Cardiac fibroblast (primary cell): Measurements from ENCODE around the gene ANKRD55.

Experiments
- DNase-seq, 2 donors: peaks; one replicate each; pipeline versions ENCODE4 v3.0.0 to v3.0.0-alpha.2; 2010; ENCODE audit warnings: low read depth in 2 of 2
- H3K4me3 ChIP-seq, 2 donors: replicated peaks in 1 of 2; 1 replicate in 1 of 2; 2 replicates in 1 of 2; pipeline ENCODE4 v1.5.1; 2011; ENCODE audit warnings: low read depth in 2 of 2, low read length in 2 of 2, mild to moderate bottlenecking in 2 of 2, moderate library complexity in 1 of 2
- TF ChIP-seq, protein P1 (sequence below): IDR thresholded peaks from one replicate; pipeline ENCODE4 v1.5.1; 2011; ENCODE audit warnings: low read depth, mild to moderate bottlenecking, low read length, inconsistent platforms

Gene ANKRD55

DNA sequence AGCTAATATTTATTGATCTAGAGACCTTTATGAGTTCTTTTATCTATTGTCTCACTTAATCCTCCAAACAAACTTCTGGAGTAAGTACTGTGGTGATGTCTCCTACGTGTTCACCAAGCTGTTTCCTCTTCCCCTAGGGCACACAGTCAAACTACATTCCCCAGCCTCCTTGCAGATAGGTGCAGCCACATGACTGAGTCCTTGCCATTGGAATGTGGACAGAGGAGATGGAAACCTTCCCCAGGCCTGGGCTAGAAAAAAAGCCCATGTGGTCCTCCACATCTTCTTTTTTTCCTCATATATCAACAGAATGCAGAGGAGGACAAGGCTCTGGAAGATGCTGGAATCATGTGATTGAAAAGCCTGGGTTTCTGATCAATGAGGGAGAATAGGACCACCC lies 88.0 kb downstream of the ANKRD55 start:
- TF ChIP-seq, protein P1, sequence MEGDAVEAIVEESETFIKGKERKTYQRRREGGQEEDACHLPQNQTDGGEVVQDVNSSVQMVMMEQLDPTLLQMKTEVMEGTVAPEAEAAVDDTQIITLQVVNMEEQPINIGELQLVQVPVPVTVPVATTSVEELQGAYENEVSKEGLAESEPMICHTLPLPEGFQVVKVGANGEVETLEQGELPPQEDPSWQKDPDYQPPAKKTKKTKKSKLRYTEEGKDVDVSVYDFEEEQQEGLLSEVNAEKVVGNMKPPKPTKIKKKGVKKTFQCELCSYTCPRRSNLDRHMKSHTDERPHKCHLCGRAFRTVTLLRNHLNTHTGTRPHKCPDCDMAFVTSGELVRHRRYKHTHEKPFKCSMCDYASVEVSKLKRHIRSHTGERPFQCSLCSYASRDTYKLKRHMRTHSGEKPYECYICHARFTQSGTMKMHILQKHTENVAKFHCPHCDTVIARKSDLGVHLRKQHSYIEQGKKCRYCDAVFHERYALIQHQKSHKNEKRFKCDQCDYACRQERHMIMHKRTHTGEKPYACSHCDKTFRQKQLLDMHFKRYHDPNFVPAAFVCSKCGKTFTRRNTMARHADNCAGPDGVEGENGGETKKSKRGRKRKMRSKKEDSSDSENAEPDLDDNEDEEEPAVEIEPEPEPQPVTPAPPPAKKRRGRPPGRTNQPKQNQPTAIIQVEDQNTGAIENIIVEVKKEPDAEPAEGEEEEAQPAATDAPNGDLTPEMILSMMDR, result no peak
- no peak overlapping the region for H3K4me3 ChIP-seq
- no peak for DNase-seq

DNA sequence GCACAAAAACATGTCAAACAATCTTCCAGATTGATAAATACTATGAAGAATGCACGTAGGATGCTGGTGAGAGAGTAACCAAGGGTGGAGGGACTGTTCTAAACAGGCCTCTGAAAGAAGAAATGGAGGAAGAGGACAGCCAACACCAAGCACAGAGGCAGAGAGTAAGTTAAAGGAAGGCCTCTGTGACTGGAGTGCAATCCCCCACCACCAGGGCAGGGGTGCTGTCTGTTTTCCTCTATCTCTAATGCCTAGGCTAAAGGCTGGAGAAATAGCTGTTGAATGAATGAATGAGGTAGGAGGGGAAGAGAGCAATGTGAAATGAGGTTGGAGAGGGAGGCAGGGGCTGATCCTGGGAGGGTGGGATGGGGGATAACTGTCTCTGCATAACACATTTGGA lies 88.9 kb downstream of the ANKRD55 start:
- DNase-seq, result no peak
- TF ChIP-seq, protein P1, result no peak
- no peak overlapping the region for H3K4me3 ChIP-seq

DNA sequence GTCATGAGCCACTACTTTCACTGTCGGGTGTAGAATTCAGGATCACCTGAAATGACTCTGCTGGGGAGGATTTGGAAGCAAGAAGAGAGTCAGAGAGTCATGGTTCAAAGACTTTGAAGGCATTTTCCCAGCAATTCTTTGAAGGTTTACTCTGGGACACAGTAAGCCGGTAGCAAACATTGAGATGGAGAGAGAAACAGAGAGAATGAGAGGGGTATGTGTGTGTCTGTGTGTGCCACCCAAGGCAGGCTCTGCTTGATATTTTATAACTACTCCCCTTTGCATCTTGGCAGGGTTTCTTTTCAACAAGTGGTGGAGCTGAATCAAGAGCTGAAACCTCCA lies 89.8 kb downstream of the ANKRD55 start:
- TF ChIP-seq, protein P1, result no peak
- DNase-seq, result no peak
- H3K4me3 ChIP-seq, result no peak overlapping the region

DNA sequence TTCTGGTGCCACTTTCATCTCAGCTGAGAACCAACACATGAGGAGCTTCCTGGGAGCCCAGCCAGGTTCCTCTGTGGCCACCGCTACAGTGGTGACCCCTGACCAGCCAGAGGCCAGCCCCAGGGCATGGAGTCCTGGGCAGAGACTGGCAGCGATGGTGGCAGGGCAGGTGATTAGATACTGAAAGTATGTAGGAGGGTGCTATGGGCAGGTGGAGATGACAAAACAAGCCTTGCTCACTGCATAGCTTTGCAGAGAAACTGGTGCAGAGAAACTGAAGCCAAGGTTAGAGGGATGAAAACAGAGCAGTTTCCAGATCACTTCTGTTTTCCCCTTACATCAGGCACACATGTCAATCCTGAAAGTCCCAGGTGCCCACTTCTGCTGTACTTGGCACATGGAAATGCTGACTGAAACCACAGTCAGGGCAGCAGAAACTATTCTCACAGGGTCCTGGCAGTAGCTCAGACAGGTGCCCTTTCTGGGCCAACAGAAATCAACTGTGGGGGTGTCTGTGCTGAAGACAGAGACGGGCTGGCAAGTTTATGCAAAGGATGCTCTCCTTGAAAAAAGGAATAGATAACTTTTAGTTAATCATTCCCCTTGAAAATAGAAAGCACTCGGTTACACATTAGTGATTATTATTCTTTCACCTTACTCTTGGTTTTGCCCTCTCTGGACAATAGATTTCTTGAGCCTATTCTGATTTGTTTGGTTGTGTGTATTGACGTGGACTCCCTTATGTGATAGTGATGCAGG lies 90.3 kb downstream of the ANKRD55 start:
- no peak overlapping the region for H3K4me3 ChIP-seq
- TF ChIP-seq, protein P1, result no peak
- no peak for DNase-seq

DNA sequence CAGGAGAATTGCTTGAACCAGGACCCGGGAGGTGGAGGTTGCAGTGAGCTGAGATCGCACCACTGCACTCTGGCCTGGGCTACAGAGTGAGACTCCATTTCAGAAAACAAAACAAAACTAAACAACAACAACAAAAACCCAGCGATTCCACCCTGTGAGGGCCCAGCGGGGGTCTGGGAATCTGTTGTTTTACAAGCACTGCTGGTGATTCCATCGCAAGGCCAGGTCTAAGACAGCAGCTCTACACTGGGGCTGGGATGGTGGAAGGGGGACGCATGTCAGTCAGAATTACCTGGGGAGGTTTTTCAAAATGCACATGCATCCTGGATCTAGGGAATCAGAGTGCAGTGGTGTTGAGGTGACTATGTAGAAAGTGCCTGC lies 90.9 kb downstream of the ANKRD55 start:
- no peak overlapping the region for H3K4me3 ChIP-seq
- TF ChIP-seq, protein P1, result no peak
- no peak for DNase-seq

DNA sequence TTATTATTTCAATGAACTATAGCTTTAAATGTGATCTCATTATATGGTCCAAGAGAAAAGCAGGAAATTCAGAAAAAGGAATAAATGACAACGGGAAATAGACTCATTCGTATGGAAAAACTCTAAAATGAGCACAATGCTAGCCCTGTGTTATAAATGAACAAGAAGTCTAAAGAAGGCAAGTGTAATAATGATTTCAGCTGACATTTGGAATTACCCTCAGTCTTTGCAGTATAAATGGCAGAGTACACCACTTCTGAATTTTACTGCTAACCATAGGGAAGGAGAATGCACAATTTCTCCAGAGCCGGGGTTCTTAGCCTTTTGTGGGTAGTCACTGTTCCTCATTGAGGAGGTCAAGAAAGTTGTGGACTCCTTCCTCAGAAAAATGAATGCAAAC lies 93.1 kb downstream of the ANKRD55 start:
- TF ChIP-seq, protein P1, result no peak
- no peak for DNase-seq
- H3K4me3 ChIP-seq, result no peak overlapping the region

DNA sequence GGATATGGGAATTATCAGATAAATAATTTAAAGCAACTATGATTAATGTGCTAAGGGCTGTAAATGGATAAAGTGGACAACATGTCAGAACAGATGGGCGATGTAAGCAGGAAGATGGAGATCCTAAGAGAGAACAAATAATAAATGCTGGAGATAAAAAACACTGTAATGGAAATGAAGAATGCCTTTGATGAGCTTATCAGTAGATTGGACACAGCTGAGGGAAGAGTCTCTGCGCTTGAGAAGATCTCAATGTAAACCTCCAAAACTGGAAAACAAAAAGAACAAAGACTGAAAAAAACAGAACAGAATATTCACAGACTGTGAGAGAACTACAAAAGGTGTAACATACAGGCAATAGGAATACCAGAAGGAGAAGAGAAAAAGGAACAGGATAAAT lies 102.5 kb downstream of the ANKRD55 start:
- TF ChIP-seq, protein P1, result no peak
- H3K4me3 ChIP-seq, result no peak overlapping the region
- no peak for DNase-seq
